HCT116 (cell line): Measurements from ENCODE around the gene FFAR3. TPM values are rescaled to one million over a fixed set of nuclear protein-coding genes. Genes with fewer than 3 reads are reported as not detected.

Experiments used
- ATAC-seq: fragments of 200-7000 bp; cut with Tn5 transposase; 2 replicates; pipeline ENCODE4 v1.9.1; 2020; ENCODE audit warnings: mild to moderate bottlenecking, moderate library complexity
- BruUV-seq: library from RNA; stranded (reverse); fragments of 400-500 nt; replicated peaks from 2 replicates; lab custom pipeline; 2021; lab: Mats Ljungman, UMichigan
- CTCF ChIA-PET: fragments of 300-600 bp; sonication (Branson Sonifier 250); formaldehyde crosslinking; loops from one replicate; lab custom pipeline; 2021; ENCODE audit warnings: antibody characterized with exemption; lab: Charles Lee
- POLR2A ChIA-PET: fragments of 300-600, 350-600 bp; sonication (Branson Sonifier 250); formaldehyde crosslinking; loops from one replicate; lab custom pipeline; 2021; ENCODE audit warnings: antibody characterized with exemption; lab: Charles Lee
- RAD21 ChIA-PET, 2 experiments: fragments of 300-600 bp; sonication (Branson Sonifier 250); formaldehyde crosslinking; loops; one replicate each; lab custom pipeline; 2023; ENCODE audit warnings: low total read pairs in 2 of 2; ENCODE audit not compliant: uncharacterized antibody in 2 of 2, unreplicated experiment in 2 of 2, low non-redundant PET in 1 of 2; lab: Charles Lee
- DNase-seq: peaks from one replicate; pipeline ENCODE4 v3.0.0-alpha.2; 2010; ENCODE audit warnings: low read depth, low spot score
- H2AFZ ChIP-seq: fragments of 200-600 bp; shearing (Covaris generic), sonication (generic); 2 replicates; pipeline ENCODE4 v1.6.1; 2017; ENCODE audit warnings: low read depth, mixed run types, mixed read lengths, antibody characterized with exemption, low read length; ENCODE audit not compliant: poor library complexity, severe bottlenecking
- H3K27ac ChIP-seq: 2 replicates; pipeline ENCODE4 v1.5.1; 2012; ENCODE audit warnings: low read depth, low read length
- H3K27me3 ChIP-seq: fragments of 200-600 bp; sonication (generic); 2 replicates; pipeline ENCODE4 v1.6.1; 2016; ENCODE audit warnings: mixed run types, low read length, mixed read lengths; ENCODE audit not compliant: insufficient read depth
- H3K36me3 ChIP-seq, 2 experiments: fragments of 200-500 bp in 1 of 2; fragments of 200-600 bp in 1 of 2; sonication (Bioruptor generic) in 1 of 2; sonication (generic) in 1 of 2; 2 replicates each; pipeline versions ENCODE4 v1.5.1 to v1.6.1; 2014 to 2016; ENCODE audit warnings: low read length in 2 of 2, inconsistent platforms in 1 of 2, mixed read lengths in 1 of 2, mixed run types in 1 of 2; ENCODE audit not compliant: insufficient read depth in 2 of 2, control insufficient read depth in 1 of 2
- H3K4me1 ChIP-seq, 2 experiments: fragments of 200-600 bp in 1 of 2; sonication (generic) in 1 of 2; 2 replicates each; pipeline versions ENCODE4 v1.5.1 to v1.6.1; 2012 to 2017; ENCODE audit warnings: low read length in 2 of 2, inconsistent platforms in 1 of 2, mild to moderate bottlenecking in 1 of 2, mixed read lengths in 1 of 2, mixed run types in 1 of 2, moderate library complexity in 1 of 2; ENCODE audit not compliant: insufficient read depth in 2 of 2, control insufficient read depth in 1 of 2
- H3K4me2 ChIP-seq: fragments of 200-600 bp; sonication (generic); 2 replicates; pipeline ENCODE4 v1.6.1; 2017; ENCODE audit warnings: mixed run types, low read length, mixed read lengths
- H3K4me3 ChIP-seq, 2 experiments: fragments of 200-600 bp in 1 of 2; sonication (generic) in 1 of 2; replicated peaks in 1 of 2; 2 replicates each; pipeline ENCODE4 v1.5.1; 2011 to 2016; ENCODE audit warnings: low read length in 2 of 2, control low read depth in 1 of 2, low read depth in 1 of 2, mild to moderate bottlenecking in 1 of 2, mixed read lengths in 1 of 2, mixed run types in 1 of 2
- H3K79me2 ChIP-seq: fragments of 200-600 bp; sonication (generic); 2 replicates; pipeline ENCODE4 v1.6.1; 2017; ENCODE audit warnings: mild to moderate bottlenecking, mixed run types, low read length, moderate library complexity, mixed read lengths; ENCODE audit not compliant: insufficient read depth
- H3K9ac ChIP-seq: fragments of 200-600 bp; sonication (generic); 2 replicates; pipeline ENCODE4 v1.6.1; 2016; ENCODE audit warnings: low read length, mixed read lengths
- H3K9me2 ChIP-seq: fragments of 200-600 bp; sonication (generic), shearing (Covaris generic); 2 replicates; pipeline ENCODE4 v1.6.1; 2017; ENCODE audit warnings: mixed run types, mild to moderate bottlenecking, moderate library complexity; ENCODE audit not compliant: insufficient read depth
- H3K9me3 ChIP-seq, 2 experiments: fragments of 200-500 bp in 1 of 2; fragments of 200-600 bp in 1 of 2; sonication (Bioruptor generic) in 1 of 2; sonication (generic) in 1 of 2; 2 replicates each; pipeline ENCODE4 v1.6.1; 2014 to 2017; ENCODE audit warnings: low read length in 2 of 2, mixed read lengths in 2 of 2, inconsistent platforms in 1 of 2, low read depth in 1 of 2, mild to moderate bottlenecking in 1 of 2, mixed run types in 1 of 2, moderate library complexity in 1 of 2; ENCODE audit not compliant: control insufficient read depth in 1 of 2, insufficient read depth in 1 of 2
- H4K20me1 ChIP-seq: fragments of 200-600 bp; sonication (generic), shearing (Covaris generic); 2 replicates; pipeline ENCODE4 v1.6.1; 2017; ENCODE audit warnings: mixed run types, mild to moderate bottlenecking, moderate library complexity; ENCODE audit not compliant: insufficient read depth
- EZH2 ChIP-seq: fragments of 200-600 bp; sonication (generic); IDR thresholded peaks from 2 replicates; pipeline ENCODE4 v1.6.1; 2017; ENCODE audit warnings: antibody characterized with exemption, mixed run types
- FOSL1 ChIP-seq: IDR thresholded peaks from 2 replicates; pipeline ENCODE4 v1.6.1; 2012; ENCODE audit warnings: low read depth
- POLR2A ChIP-seq: IDR thresholded peaks from 2 replicates; pipeline ENCODE4 v1.7.0; 2011; ENCODE audit warnings: borderline replicate concordance; ENCODE audit not compliant: insufficient read depth, insufficient read length; ENCODE audit errors: extremely low read depth
- SIN3A ChIP-seq: IDR thresholded peaks from 2 replicates; pipeline ENCODE4 v1.6.1; 2012; ENCODE audit warnings: low read depth
- TCF7L2 ChIP-seq: IDR thresholded peaks from 2 replicates; pipeline ENCODE4 v1.7.0; 2011; ENCODE audit warnings: borderline replicate concordance, inconsistent platforms; ENCODE audit not compliant: insufficient read depth, insufficient read length; ENCODE audit errors: extremely low read depth
- intact Hi-C: fragments of 100-400 bp; cut with micrococcal nuclease; formaldehyde crosslinking; loops from 2 replicates; pipeline ENCODE4 v1.10.0; 2022
- total RNA-seq: library from RNA; stranded (reverse); gene quantifications from one replicate; pipeline ENCODE4 v1.2.1, GENCODE V29; 2021; ENCODE audit not compliant: unreplicated experiment
- TF ChIP-seq, protein P1 (sequence below): IDR thresholded peaks from 2 replicates; pipeline ENCODE4 v1.6.1; 2012; ENCODE audit warnings: low read depth

Gene FFAR3
- total RNA-seq, 1 experiment from 2014 or later: not detected

DNA sequence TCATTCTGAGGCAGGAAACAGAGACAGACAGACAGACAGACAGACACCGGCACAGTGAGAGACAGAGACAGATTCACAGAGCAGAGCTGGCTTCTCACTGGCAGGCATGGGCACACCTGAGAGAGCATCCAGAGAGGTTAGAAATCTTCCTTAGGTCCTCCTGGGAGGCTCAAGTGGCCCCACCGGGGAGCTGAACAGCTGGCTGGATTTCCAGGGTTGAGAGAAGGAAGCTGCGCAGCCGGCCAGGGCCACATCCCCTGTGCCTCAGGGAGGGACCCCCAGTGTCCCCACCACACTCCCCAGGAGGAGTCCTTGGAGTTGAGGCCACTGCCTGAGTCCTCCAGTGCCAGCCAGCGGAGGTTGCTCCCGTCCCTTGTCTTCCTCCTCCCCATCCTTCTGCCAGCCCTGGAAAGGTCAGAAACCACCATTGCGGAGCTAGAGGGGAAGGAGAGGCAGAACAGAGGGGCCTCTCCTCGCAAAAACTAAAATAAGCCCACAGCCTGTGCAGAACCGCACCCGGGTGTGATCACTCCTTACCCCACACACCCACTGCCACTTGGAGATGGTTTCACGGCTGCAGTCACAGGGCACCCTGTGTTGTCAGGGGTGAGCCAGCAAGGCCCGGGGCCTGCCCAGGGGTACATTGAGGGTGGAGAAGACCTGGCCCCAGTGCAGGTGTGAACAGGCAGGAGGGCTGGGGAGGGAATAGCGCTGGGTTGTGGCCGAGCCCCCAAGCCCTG, 4.2 kb downstream of the FFAR3 start:
- no peak overlapping the region for H3K4me3 ChIP-seq
- H3K9me2 ChIP-seq: no peaks in the 10 kb centered on the region
- RAD21 ChIA-PET: no interaction called here
- no peak overlapping the region for H3K4me2 ChIP-seq
- no TSS peak for BruUV-seq
- TF ChIP-seq TCF7L2: no peak
- no peak for TF ChIP-seq POLR2A
- TF ChIP-seq EZH2: no peak
- no peak for TF ChIP-seq FOSL1
- no peak for TF ChIP-seq SIN3A
- TF ChIP-seq, protein P1, sequence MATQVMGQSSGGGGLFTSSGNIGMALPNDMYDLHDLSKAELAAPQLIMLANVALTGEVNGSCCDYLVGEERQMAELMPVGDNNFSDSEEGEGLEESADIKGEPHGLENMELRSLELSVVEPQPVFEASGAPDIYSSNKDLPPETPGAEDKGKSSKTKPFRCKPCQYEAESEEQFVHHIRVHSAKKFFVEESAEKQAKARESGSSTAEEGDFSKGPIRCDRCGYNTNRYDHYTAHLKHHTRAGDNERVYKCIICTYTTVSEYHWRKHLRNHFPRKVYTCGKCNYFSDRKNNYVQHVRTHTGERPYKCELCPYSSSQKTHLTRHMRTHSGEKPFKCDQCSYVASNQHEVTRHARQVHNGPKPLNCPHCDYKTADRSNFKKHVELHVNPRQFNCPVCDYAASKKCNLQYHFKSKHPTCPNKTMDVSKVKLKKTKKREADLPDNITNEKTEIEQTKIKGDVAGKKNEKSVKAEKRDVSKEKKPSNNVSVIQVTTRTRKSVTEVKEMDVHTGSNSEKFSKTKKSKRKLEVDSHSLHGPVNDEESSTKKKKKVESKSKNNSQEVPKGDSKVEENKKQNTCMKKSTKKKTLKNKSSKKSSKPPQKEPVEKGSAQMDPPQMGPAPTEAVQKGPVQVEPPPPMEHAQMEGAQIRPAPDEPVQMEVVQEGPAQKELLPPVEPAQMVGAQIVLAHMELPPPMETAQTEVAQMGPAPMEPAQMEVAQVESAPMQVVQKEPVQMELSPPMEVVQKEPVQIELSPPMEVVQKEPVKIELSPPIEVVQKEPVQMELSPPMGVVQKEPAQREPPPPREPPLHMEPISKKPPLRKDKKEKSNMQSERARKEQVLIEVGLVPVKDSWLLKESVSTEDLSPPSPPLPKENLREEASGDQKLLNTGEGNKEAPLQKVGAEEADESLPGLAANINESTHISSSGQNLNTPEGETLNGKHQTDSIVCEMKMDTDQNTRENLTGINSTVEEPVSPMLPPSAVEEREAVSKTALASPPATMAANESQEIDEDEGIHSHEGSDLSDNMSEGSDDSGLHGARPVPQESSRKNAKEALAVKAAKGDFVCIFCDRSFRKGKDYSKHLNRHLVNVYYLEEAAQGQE: no peak
- TF ChIP-seq, all 23 proteins: peak for 0
- no peaks in the 10 kb centered on the region for H3K9me3 ChIP-seq
- no peak for DNase-seq
- ChIA-PET CTCF (no interaction called here), POLR2A (no interaction called here)
- no peak overlapping the region for H3K9ac ChIP-seq
- no peaks in the 10 kb centered on the region for H4K20me1 ChIP-seq
- no peak overlapping the region for H3K27ac ChIP-seq
- no peaks in the 10 kb centered on the region for H3K79me2 ChIP-seq
- intact Hi-C loops: no loop called here
- H3K27me3 ChIP-seq: peaks cover 4% of the 10 kb centered on the region
- H3K36me3 ChIP-seq: no peaks in the 10 kb centered on the region
- no peaks in the 10 kb centered on the region for H3K4me1 ChIP-seq
- no peak overlapping the region for H2AFZ ChIP-seq
- no peak for ATAC-seq
